HEK293 (cell line): ENCODE results near the gene MACROD1.

Experiments used
- CTCF ChIA-PET: fragments of 350-600 bp; formaldehyde crosslinking; extraction: SDS; loops from one replicate; lab custom pipeline; 2021; ENCODE audit warnings: antibody characterized with exemption; lab: Yijun Ruan, JAX
- POLR2A ChIA-PET: fragments of 300-600 bp; formaldehyde crosslinking; extraction: SDS; loops from one replicate; lab custom pipeline; 2020; ENCODE audit warnings: antibody characterized with exemption, inconsistent platforms; lab: Yijun Ruan, JAX
- H3K27ac ChIP-seq: fragments of 200-500 bp; sonication (Bioruptor generic); 2 replicates; pipeline ENCODE4 v1.5.1; 2014; ENCODE audit warnings: low read depth, low read length, control low read depth, inconsistent platforms; ENCODE audit errors: extremely low read depth
- H3K36me3 ChIP-seq, 2 experiments: fragments of 200-500 bp in 1 of 2; sonication (Bioruptor generic) in 1 of 2; 1 replicate in 1 of 2; 2 replicates in 1 of 2; pipeline ENCODE4 v1.5.1; 2014 to 2017; ENCODE audit warnings: inconsistent platforms in 2 of 2, low read length in 2 of 2; ENCODE audit not compliant: control insufficient read depth in 2 of 2, insufficient read depth in 1 of 2
- H3K4me1 ChIP-seq: fragments of 200-500 bp; sonication (Bioruptor generic); 2 replicates; pipeline ENCODE4 v1.5.1; 2014; ENCODE audit warnings: mild to moderate bottlenecking, low read length, inconsistent platforms; ENCODE audit not compliant: control insufficient read depth, insufficient read depth
- H3K4me3 ChIP-seq: 2 replicates; pipeline ENCODE4 v1.5.1; 2011; ENCODE audit warnings: low read depth, mild to moderate bottlenecking, control low read depth, low read length, moderate library complexity
- H3K9me3 ChIP-seq: fragments of 200-500 bp; sonication (Bioruptor generic); 2 replicates; pipeline ENCODE4 v1.5.1; 2014; ENCODE audit warnings: low read depth, low read length, inconsistent platforms; ENCODE audit not compliant: control insufficient read depth, insufficient read depth
- KLF8 ChIP-seq: fragments of 450-650 bp; formaldehyde crosslinking; IDR thresholded peaks from 2 replicates; pipeline ENCODE4 v1.5.1; 2016; ENCODE audit warnings: missing biosample characterization, missing genetic modification characterization
- MYNN ChIP-seq: fragments of 450-650 bp; formaldehyde crosslinking; IDR thresholded peaks from 2 replicates; pipeline ENCODE4 v1.5.1; 2016; ENCODE audit warnings: missing biosample characterization, missing genetic modification characterization, borderline replicate concordance
- SCRT2 ChIP-seq: fragments of 450-650 bp; formaldehyde crosslinking; IDR thresholded peaks from 2 replicates; pipeline ENCODE4 v1.5.1; 2016; ENCODE audit warnings: missing biosample characterization, missing genetic modification characterization
- SP7 ChIP-seq: fragments of 450-650 bp; formaldehyde crosslinking; IDR thresholded peaks from 2 replicates; pipeline ENCODE4 v1.5.1; 2016; ENCODE audit warnings: missing biosample characterization, missing genetic modification characterization
- YY1 ChIP-seq: fragments of 450-650 bp; formaldehyde crosslinking; IDR thresholded peaks from 2 replicates; pipeline ENCODE4 v1.5.1; 2018; ENCODE audit warnings: missing biosample characterization, missing genetic modification characterization
- ZIC2 ChIP-seq: fragments of 450-650 bp; formaldehyde crosslinking; IDR thresholded peaks from 2 replicates; pipeline ENCODE4 v1.5.1; 2016; ENCODE audit warnings: missing biosample characterization, missing genetic modification characterization
- ZNF133 ChIP-seq: fragments of 450-650 bp; formaldehyde crosslinking; IDR thresholded peaks from 2 replicates; pipeline ENCODE4 v1.5.1; 2016; ENCODE audit warnings: missing biosample characterization, missing genetic modification characterization
- ZNF157 ChIP-seq: fragments of 450-650 bp; formaldehyde crosslinking; IDR thresholded peaks from 2 replicates; pipeline ENCODE4 v1.5.1; 2016; ENCODE audit warnings: missing biosample characterization, missing genetic modification characterization
- ZNF16 ChIP-seq: fragments of 450-650 bp; formaldehyde crosslinking; IDR thresholded peaks from 2 replicates; pipeline ENCODE4 v1.5.1; 2016; ENCODE audit warnings: low read depth, missing biosample characterization, missing genetic modification characterization
- ZNF341 ChIP-seq: fragments of 450-650 bp; formaldehyde crosslinking; IDR thresholded peaks from 2 replicates; pipeline ENCODE4; 2016; ENCODE audit warnings: low read depth, missing biosample characterization, missing genetic modification characterization
- ZNF426 ChIP-seq: fragments of 450-650 bp; formaldehyde crosslinking; IDR thresholded peaks from 2 replicates; pipeline ENCODE4 v1.5.1; 2017; ENCODE audit warnings: missing biosample characterization, missing genetic modification characterization, mild to moderate bottlenecking, inconsistent platforms, moderate library complexity
- ZNF621 ChIP-seq: fragments of 450-650 bp; formaldehyde crosslinking; IDR thresholded peaks from 2 replicates; pipeline ENCODE4 v1.5.1; 2017; ENCODE audit warnings: missing biosample characterization, missing genetic modification characterization
- ZNF654 ChIP-seq: fragments of 450-650 bp; formaldehyde crosslinking; IDR thresholded peaks from 2 replicates; pipeline ENCODE4 v1.5.1; 2016; ENCODE audit warnings: low read depth, missing biosample characterization, missing genetic modification characterization
- ZNF792 ChIP-seq: fragments of 450-650 bp; formaldehyde crosslinking; IDR thresholded peaks from 2 replicates; pipeline ENCODE4 v1.5.1; 2016; ENCODE audit warnings: missing biosample characterization, missing genetic modification characterization
- ZSCAN16 ChIP-seq: fragments of 450-650 bp; formaldehyde crosslinking; IDR thresholded peaks from 2 replicates; pipeline ENCODE4 v1.5.1; 2016; ENCODE audit warnings: missing biosample characterization, missing genetic modification characterization
- TF ChIP-seq, protein P1 (sequence below): fragments of 450-650 bp; formaldehyde crosslinking; IDR thresholded peaks from 2 replicates; pipeline ENCODE4 v1.5.1; 2017; ENCODE audit warnings: missing biosample characterization, missing genetic modification characterization
- TF ChIP-seq, protein P2 (sequence below): fragments of 450-650 bp; formaldehyde crosslinking; IDR thresholded peaks from 2 replicates; pipeline ENCODE4 v1.5.1; 2016; ENCODE audit warnings: missing biosample characterization, missing genetic modification characterization
- TF ChIP-seq, protein P3 (sequence below): fragments of 450-650 bp; formaldehyde crosslinking; IDR thresholded peaks from 2 replicates; pipeline ENCODE4 v1.5.1; 2016; ENCODE audit warnings: missing biosample characterization, missing genetic modification characterization
- TF ChIP-seq, protein P4 (sequence below): fragments of 450-650 bp; formaldehyde crosslinking; IDR thresholded peaks from 2 replicates; pipeline ENCODE4 v1.5.1; 2017; ENCODE audit warnings: missing biosample characterization, missing genetic modification characterization
- TF ChIP-seq, protein P5 (sequence below): fragments of 450-650 bp; formaldehyde crosslinking; IDR thresholded peaks from 2 replicates; pipeline ENCODE4 v1.5.1; 2017; ENCODE audit warnings: missing biosample characterization, missing genetic modification characterization

Gene MACROD1

DNA sequence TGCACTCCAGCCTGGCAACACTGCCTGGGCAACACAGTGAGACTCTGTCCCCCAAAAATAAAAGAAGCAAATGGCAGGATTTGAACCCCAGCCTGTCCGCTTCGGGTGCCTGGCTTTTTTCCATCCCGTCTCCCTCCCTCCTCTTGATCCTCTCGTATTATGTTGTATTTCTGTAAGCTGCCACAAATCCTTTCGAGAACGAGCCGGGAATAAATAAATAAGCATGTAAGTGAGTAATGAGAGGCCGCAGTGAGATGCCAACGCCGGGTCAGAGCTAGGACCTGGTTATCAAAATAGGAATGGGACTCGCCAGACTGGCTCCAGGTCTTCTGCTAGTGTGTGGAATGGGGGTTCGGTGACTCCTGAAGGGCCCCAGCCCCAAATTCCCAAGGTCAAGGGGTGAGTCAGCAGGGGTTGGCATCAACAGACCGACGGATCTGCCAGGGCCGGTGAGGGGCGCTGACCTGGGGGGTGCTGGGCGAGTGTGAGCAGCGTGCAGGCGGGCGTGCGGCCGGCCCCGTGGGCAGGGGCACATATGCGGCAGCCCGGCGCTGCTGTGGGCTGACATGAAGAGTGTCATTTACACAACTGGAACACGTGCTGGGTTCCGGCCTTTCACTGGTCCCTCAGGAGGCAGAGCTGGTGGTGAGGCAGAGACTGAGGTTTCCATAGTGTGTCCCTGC is 82.4 kb downstream of the MACROD1 start:
- no peaks in the 10 kb centered on the region for H3K36me3 ChIP-seq
- TF ChIP-seq, protein P1, sequence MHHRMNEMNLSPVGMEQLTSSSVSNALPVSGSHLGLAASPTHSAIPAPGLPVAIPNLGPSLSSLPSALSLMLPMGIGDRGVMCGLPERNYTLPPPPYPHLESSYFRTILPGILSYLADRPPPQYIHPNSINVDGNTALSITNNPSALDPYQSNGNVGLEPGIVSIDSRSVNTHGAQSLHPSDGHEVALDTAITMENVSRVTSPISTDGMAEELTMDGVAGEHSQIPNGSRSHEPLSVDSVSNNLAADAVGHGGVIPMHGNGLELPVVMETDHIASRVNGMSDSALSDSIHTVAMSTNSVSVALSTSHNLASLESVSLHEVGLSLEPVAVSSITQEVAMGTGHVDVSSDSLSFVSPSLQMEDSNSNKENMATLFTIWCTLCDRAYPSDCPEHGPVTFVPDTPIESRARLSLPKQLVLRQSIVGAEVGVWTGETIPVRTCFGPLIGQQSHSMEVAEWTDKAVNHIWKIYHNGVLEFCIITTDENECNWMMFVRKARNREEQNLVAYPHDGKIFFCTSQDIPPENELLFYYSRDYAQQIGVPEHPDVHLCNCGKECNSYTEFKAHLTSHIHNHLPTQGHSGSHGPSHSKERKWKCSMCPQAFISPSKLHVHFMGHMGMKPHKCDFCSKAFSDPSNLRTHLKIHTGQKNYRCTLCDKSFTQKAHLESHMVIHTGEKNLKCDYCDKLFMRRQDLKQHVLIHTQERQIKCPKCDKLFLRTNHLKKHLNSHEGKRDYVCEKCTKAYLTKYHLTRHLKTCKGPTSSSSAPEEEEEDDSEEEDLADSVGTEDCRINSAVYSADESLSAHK (tag by site-specific recombination), result no peak
- TF ChIP-seq, protein P2, sequence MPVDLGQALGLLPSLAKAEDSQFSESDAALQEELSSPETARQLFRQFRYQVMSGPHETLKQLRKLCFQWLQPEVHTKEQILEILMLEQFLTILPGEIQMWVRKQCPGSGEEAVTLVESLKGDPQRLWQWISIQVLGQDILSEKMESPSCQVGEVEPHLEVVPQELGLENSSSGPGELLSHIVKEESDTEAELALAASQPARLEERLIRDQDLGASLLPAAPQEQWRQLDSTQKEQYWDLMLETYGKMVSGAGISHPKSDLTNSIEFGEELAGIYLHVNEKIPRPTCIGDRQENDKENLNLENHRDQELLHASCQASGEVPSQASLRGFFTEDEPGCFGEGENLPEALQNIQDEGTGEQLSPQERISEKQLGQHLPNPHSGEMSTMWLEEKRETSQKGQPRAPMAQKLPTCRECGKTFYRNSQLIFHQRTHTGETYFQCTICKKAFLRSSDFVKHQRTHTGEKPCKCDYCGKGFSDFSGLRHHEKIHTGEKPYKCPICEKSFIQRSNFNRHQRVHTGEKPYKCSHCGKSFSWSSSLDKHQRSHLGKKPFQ (tag by site-specific recombination), result no peak
- TF ChIP-seq SP7 (no peak), ZNF341 (tag by site-specific recombination) (no peak), KLF8 (tag by site-specific recombination) (no peak), SCRT2 (no peak), ZNF157 (no peak), ZNF133 (tag by site-specific recombination) (no peak), ZNF16 (tag by site-specific recombination) (no peak), ZNF654 (tag by site-specific recombination) (no peak), ZNF426 (tag by site-specific recombination) (no peak), ZSCAN16 (tag by site-specific recombination) (no peak), ZNF621 (tag by site-specific recombination) (no peak), MYNN (tag by site-specific recombination) (no peak)
- TF ChIP-seq, protein P3, sequence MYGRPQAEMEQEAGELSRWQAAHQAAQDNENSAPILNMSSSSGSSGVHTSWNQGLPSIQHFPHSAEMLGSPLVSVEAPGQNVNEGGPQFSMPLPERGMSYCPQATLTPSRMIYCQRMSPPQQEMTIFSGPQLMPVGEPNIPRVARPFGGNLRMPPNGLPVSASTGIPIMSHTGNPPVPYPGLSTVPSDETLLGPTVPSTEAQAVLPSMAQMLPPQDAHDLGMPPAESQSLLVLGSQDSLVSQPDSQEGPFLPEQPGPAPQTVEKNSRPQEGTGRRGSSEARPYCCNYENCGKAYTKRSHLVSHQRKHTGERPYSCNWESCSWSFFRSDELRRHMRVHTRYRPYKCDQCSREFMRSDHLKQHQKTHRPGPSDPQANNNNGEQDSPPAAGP, result no peak
- TF ChIP-seq, protein P4, sequence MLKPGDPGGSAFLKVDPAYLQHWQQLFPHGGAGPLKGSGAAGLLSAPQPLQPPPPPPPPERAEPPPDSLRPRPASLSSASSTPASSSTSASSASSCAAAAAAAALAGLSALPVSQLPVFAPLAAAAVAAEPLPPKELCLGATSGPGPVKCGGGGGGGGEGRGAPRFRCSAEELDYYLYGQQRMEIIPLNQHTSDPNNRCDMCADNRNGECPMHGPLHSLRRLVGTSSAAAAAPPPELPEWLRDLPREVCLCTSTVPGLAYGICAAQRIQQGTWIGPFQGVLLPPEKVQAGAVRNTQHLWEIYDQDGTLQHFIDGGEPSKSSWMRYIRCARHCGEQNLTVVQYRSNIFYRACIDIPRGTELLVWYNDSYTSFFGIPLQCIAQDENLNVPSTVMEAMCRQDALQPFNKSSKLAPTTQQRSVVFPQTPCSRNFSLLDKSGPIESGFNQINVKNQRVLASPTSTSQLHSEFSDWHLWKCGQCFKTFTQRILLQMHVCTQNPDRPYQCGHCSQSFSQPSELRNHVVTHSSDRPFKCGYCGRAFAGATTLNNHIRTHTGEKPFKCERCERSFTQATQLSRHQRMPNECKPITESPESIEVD (tag by site-specific recombination), result no peak
- H3K27ac ChIP-seq, result no peak overlapping the region
- ChIA-PET POLR2A (no interaction called here), CTCF (no interaction called here)
- H3K4me1 ChIP-seq, result no peaks in the 10 kb centered on the region
- H3K4me3 ChIP-seq, result no peak overlapping the region
- no peaks in the 10 kb centered on the region for H3K9me3 ChIP-seq

DNA sequence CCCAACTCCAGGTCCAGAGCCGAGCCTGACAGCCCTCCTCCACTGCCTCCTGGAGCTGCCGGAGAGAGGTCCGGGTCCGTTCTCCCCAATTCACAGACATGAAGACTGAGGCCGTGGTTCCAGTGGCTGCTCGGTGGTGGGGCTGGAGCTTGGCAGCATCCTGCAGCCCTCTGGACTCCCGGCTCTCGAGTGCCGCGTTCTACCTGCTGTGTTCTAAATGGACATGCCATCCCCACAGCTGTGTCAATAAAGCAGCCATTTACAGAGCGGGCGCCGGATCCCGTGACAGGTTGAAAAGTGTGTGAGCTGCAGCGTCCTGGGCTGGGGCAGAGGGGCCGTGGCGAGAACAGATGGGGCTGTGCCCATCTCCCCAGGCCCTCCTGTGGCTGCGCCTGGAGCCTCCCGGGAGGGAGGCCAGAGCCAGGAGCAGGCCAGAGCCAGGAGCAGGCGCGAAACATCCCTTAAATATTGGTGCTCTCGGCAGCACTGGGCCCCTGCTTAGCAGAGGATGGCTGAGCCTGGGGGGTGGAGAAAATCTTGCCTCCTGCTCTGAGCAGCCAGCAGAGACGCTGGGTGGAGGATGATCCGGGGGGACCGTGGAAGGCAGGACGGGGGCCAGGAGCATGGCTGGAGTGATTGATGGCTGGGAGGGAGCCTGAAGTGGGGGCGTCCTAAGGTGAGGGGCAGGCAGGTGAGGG is 84.0 kb downstream of the MACROD1 start:
- H3K4me3 ChIP-seq, result no peak overlapping the region
- H3K9me3 ChIP-seq, result no peaks in the 10 kb centered on the region
- TF ChIP-seq, protein P5, sequence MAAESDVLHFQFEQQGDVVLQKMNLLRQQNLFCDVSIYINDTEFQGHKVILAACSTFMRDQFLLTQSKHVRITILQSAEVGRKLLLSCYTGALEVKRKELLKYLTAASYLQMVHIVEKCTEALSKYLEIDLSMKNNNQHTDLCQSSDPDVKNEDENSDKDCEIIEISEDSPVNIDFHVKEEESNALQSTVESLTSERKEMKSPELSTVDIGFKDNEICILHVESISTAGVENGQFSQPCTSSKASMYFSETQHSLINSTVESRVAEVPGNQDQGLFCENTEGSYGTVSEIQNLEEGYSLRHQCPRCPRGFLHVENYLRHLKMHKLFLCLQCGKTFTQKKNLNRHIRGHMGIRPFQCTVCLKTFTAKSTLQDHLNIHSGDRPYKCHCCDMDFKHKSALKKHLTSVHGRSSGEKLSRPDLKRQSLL (tag by site-specific recombination), result peak; percentile 5; the same call in 1 of the 2 replicates
- TF ChIP-seq YY1 (tag by site-specific recombination) (no peak), ZNF792 (tag by site-specific recombination) (0 out of 2 replicates have a peak, but pooled peaks have one; percentile 62), ZIC2 (0 out of 2 replicates have a peak, but pooled peaks have one; percentile 19)
- TF ChIP-seq, all 188 proteins: peak for 3
- POLR2A ChIA-PET, result interaction anchor here (0.6 kb wide), 1 partner anchor 61 kb away, joined by 3 read pairs; no protein-coding TSS in a partner anchor
- H3K4me1 ChIP-seq, result no peaks in the 10 kb centered on the region
- CTCF ChIA-PET, result no interaction called here
- no peaks in the 10 kb centered on the region for H3K36me3 ChIP-seq
- no peak overlapping the region for H3K27ac ChIP-seq
